Panc1 (cell line): ENCODE results near the gene HINFP. TPM values are rescaled to one million over a fixed set of nuclear protein-coding genes. Genes with fewer than 3 reads are reported as not detected.

ENCODE experiments used
- ATAC-seq: fragments of 200-7000 bp; cut with Tn5 transposase; 2 replicates; pipeline ENCODE4 v1.9.1; 2020; ENCODE audit warnings: mild to moderate bottlenecking, moderate library complexity
- BruUV-seq: library from RNA; stranded (reverse); fragments of 400-500 nt; replicated peaks from 2 replicates; lab custom pipeline; 2021; lab: Mats Ljungman, UMichigan
- CTCF ChIA-PET: fragments of 300-600 bp; sonication (Branson Sonifier 250); formaldehyde crosslinking; loops from one replicate; lab custom pipeline; 2022; ENCODE audit warnings: antibody characterized with exemption; lab: Charles Lee
- POLR2A ChIA-PET: fragments of 300-600 bp; sonication (Branson Sonifier 250); formaldehyde crosslinking; loops from one replicate; lab custom pipeline; 2022; ENCODE audit warnings: antibody characterized with exemption; lab: Charles Lee
- DNase-seq: peaks from one replicate; pipeline ENCODE4 v3.0.0-alpha.2; 2010; ENCODE audit warnings: low read depth, low spot score
- H3K27ac ChIP-seq: 2 replicates; pipeline ENCODE4 v1.5.1; 2011; ENCODE audit warnings: mild to moderate bottlenecking, low read length, inconsistent platforms
- H3K27me3 ChIP-seq: fragments of 200-500 bp; sonication (Bioruptor generic); 2 replicates; pipeline ENCODE4 v1.6.0; 2014; ENCODE audit warnings: low read length, inconsistent platforms; ENCODE audit not compliant: control insufficient read depth, insufficient read depth
- H3K36me3 ChIP-seq: fragments of 200-500 bp; sonication (Bioruptor generic); 2 replicates; pipeline ENCODE4 v1.5.1; 2014; ENCODE audit warnings: inconsistent platforms, mild to moderate bottlenecking, low read length, moderate library complexity; ENCODE audit not compliant: control insufficient read depth, insufficient read depth
- H3K4me1 ChIP-seq: 2 replicates; pipeline ENCODE4 v1.5.1; 2011; ENCODE audit warnings: inconsistent platforms, mild to moderate bottlenecking, low read length, moderate library complexity; ENCODE audit not compliant: control insufficient read depth, insufficient read depth
- H3K4me3 ChIP-seq, 2 experiments: 2 replicates each; pipeline ENCODE4 v1.5.1; 2011 to 2012; ENCODE audit warnings: low read depth in 2 of 2, low read length in 2 of 2, mild to moderate bottlenecking in 2 of 2, inconsistent platforms in 1 of 2, moderate library complexity in 1 of 2
- H3K9me3 ChIP-seq: fragments of 200-500 bp; sonication (Bioruptor generic); 2 replicates; pipeline ENCODE4 v1.5.1; 2014; ENCODE audit warnings: low read depth, mild to moderate bottlenecking, inconsistent platforms, low read length, moderate library complexity; ENCODE audit not compliant: control insufficient read depth, insufficient read depth
- CTCF ChIP-seq: fragments of 450-650 bp; IDR thresholded peaks from 2 replicates; pipeline ENCODE4 v1.5.1; 2017; ENCODE audit warnings: mild to moderate bottlenecking
- POLR2AphosphoS5 ChIP-seq: IDR thresholded peaks from 2 replicates; pipeline ENCODE4 v1.6.1; 2012; ENCODE audit warnings: mild to moderate bottlenecking, low read depth, low read length, moderate library complexity
- REST ChIP-seq, 2 experiments: IDR thresholded peaks; 2 replicates each; pipeline ENCODE4 v1.6.1; 2011 to 2012; ENCODE audit warnings: low read depth in 2 of 2, control low read depth in 1 of 2, low read length in 1 of 2, mild to moderate bottlenecking in 1 of 2, moderate library complexity in 1 of 2; ENCODE audit not compliant: insufficient read depth in 1 of 2
- SIN3A ChIP-seq: IDR thresholded peaks from 2 replicates; pipeline ENCODE4 v1.6.1; 2012; ENCODE audit warnings: low read depth, mild to moderate bottlenecking, low read length, moderate library complexity, borderline replicate concordance; ENCODE audit not compliant: insufficient read depth
- TCF7L2 ChIP-seq: IDR thresholded peaks from 2 replicates; pipeline ENCODE4 v1.6.1; 2011; ENCODE audit warnings: mild to moderate bottlenecking, low read depth, low read length, inconsistent platforms
- in situ Hi-C: cut with HindIII; loops from 2 replicates; pipeline ENCODE4 v1.10.0; 2016; ENCODE audit warnings: low sequenced_read_pairs, low pct_unique_long_range_greater_than_20kb
- intact Hi-C: fragments of 100-400 bp; cut with micrococcal nuclease; formaldehyde crosslinking; loops from one replicate; pipeline ENCODE4 v1.10.0; 2022; ENCODE audit not compliant: unreplicated experiment
- total RNA-seq: library from RNA; stranded (reverse); gene quantifications from one replicate; pipeline ENCODE4 v1.2.1, GENCODE V29; 2021; ENCODE audit not compliant: unreplicated experiment

HINFP gene
- total RNA-seq, 1 experiment from 2014 or later = 52.7 TPM

- ChIA-PET POLR2A (interaction anchor here (0.6 kb wide), 1 partner anchor 28 kb away, joined by 11 read pairs; no protein-coding TSS in a partner anchor), CTCF (interaction anchor here (0.6 kb wide), 1 partner anchor 239 kb away, joined by 6 read pairs; no protein-coding TSS in a partner anchor)
- BruUV-seq = no TSS peak
- H3K27ac ChIP-seq = peak overlapping the region; percentile 99; the same call in 1 of the 2 replicates
- no peaks in the 10 kb centered on the region for H3K9me3 ChIP-seq
- 0 out of 2 replicates have a peak, but pooled peaks cover 6% of the 10 kb centered on the region for H3K36me3 ChIP-seq
- no peaks in the 10 kb centered on the region for H3K27me3 ChIP-seq
- TF ChIP-seq POLR2AphosphoS5 (no peak), REST (IDR thresholded peaks at IDR 0.05; ENCODE audit: insufficient read depth in 1 of 2, low read depth in 2 of 2, low read length in 1 of 2) (no peak), TCF7L2 (no peak), CTCF (no peak), SIN3A (no peak)
- H3K4me3 ChIP-seq = no peak overlapping the region
- H3K4me1 ChIP-seq = peaks cover 16% of the 10 kb centered on the region
- ATAC-seq (no peak), DNase-seq (no peak)
- intact Hi-C loops (loop anchor here (2.0 kb wide), 1 partner anchor 223 kb away; no protein-coding TSS in a partner anchor), in situ Hi-C loops (no loop called here)
Measured at GRCh38 chr11:119099711-119100110, 21.7 kb upstream of the HINFP start.

GRCh38 chr11:119100246-119100970 is 21.0 kb upstream of the HINFP start:
- Histone ChIP-seq H3K27ac (peak overlapping the region; percentile 99), H3K4me3 (peak overlapping the region; percentile 87 to 90), H3K27me3 (no peaks in the 10 kb centered on the region), H3K9me3 (no peaks in the 10 kb centered on the region), H3K36me3 (0 out of 2 replicates have a peak, but pooled peaks cover 6% of the 10 kb centered on the region), H3K4me1 (peaks cover 16% of the 10 kb centered on the region)
- DNase-seq (peak; percentile 51), ATAC-seq (no peak)
- no TSS peak for BruUV-seq
- in situ Hi-C loops = no loop called here
- peak; percentile 88 for TF ChIP-seq CTCF
- TF ChIP-seq TCF7L2 = no peak
- ChIA-PET CTCF (no interaction called here), POLR2A (interaction anchor here (0.6 kb wide), 1 partner anchor 27 kb away, joined by 11 read pairs; no protein-coding TSS in a partner anchor)
- intact Hi-C loops = loop anchor here (2.0 kb wide), 1 partner anchor 222 kb away; no protein-coding TSS in a partner anchor
